ENCODE measurements around the gene BCL7A. TPM values are rescaled to one million over a fixed set of nuclear protein-coding genes. Genes with fewer than 3 reads are reported as not detected.

Gene BCL7A
- total RNA-seq, 4 donors from 2014 or later = 15.9 to 30.9 (median 22.7) TPM

DNA sequence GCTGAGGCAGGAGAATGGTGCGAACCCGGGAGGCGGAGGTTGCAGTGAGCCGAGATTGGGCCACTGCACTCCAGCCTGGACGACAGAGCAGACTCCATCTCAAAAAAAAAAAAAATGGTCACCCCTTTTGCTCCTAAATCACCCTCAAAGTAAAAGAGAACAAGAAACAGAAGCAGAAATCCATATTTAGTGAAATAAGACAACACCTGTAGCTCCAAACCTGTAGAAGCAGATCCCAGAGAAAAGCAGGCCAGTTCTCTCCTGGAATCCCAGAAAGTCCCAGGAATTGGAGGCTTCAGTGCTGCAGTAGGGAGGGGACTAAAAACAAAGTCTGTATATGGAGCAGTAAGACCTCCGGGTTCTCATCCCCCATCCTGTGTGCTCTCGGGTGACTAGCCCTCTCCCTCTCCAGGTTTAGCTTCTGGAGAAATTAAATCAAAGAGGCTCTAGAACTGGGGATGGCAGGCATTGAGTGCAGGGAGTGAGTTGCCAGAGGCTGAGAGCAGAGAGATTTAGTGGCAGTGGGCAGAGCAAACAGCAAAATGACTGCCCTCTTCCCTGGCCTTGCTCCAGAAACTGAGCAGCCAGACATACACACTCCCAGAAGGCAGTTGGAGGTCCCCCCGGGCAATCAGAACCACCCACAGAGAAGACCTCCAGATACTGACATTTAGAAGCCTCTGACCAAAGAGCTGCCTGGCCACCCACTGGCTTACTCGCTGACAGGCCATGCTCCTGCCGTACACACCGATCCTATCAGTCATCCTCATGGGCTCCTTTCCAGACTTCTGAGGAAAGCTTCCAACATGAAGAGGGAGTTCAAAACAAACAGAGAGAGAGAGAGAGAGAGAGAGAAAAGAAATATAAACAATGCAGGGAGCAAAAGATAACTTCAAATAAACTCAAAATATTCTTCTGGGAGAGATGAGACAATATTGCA lies 50.6 kb downstream of the BCL7A start:
- no peak for DNase-seq (ENCODE audit: low spot score in 2 of 2)
- no peaks in the 10 kb centered on the region for H3K36me3 ChIP-seq
- no peak for TF ChIP-seq POLR2A (IDR thresholded peaks at IDR 0.05)
- TF ChIP-seq, protein P1, sequence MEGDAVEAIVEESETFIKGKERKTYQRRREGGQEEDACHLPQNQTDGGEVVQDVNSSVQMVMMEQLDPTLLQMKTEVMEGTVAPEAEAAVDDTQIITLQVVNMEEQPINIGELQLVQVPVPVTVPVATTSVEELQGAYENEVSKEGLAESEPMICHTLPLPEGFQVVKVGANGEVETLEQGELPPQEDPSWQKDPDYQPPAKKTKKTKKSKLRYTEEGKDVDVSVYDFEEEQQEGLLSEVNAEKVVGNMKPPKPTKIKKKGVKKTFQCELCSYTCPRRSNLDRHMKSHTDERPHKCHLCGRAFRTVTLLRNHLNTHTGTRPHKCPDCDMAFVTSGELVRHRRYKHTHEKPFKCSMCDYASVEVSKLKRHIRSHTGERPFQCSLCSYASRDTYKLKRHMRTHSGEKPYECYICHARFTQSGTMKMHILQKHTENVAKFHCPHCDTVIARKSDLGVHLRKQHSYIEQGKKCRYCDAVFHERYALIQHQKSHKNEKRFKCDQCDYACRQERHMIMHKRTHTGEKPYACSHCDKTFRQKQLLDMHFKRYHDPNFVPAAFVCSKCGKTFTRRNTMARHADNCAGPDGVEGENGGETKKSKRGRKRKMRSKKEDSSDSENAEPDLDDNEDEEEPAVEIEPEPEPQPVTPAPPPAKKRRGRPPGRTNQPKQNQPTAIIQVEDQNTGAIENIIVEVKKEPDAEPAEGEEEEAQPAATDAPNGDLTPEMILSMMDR (IDR thresholded peaks at IDR 0.05) = no peak
- no peak for TF ChIP-seq EP300 (IDR thresholded peaks at IDR 0.05)
- no peak for TF ChIP-seq POLR2AphosphoS5 (IDR thresholded peaks at IDR 0.05)
- no peaks in the 10 kb centered on the region for H3K27me3 ChIP-seq
- H3K27ac ChIP-seq = peak overlapping the region; percentile 59
- no peaks in the 10 kb centered on the region for H3K9me3 ChIP-seq
- no peak overlapping the region for H3K4me3 ChIP-seq
- peaks cover 22% of the 10 kb centered on the region for H3K4me1 ChIP-seq
- 54% methylated on average over 11 of the region's 11 CpGs for WGBS

DNA sequence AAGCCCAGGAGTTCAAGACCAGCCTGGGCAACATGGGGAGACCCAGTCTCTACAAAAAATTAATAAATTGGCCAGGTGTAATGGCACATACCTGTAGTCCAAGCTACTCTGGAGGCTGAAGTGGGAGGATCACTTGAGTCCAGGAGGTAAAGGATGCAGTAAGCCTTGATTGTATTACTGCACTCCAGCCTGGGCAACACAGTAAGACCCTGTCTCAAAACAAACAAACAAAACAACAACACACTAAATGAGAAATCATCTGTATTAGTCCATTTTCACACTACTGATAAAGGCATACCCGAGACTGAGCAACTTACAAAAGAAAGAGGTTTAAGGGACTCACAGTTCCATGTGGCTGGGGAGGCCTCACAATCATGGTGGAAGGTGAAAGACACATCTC lies 52.1 kb downstream of the BCL7A start:
- DNase-seq (ENCODE audit: low spot score in 2 of 2) = no peak
- TF ChIP-seq, protein P1 (IDR thresholded peaks at IDR 0.05) = no peak
- TF ChIP-seq EP300 (IDR thresholded peaks at IDR 0.05) (no peak), POLR2AphosphoS5 (IDR thresholded peaks at IDR 0.05) (no peak), POLR2A (IDR thresholded peaks at IDR 0.05) (no peak)
- no peak overlapping the region for H3K27ac ChIP-seq
- H3K9me3 ChIP-seq = no peaks in the 10 kb centered on the region
- WGBS = 96% methylated on average over 1 of the region's 1 CpG
- no peak overlapping the region for H3K4me3 ChIP-seq
- peaks cover 18% of the 10 kb centered on the region for H3K4me1 ChIP-seq
- no peaks in the 10 kb centered on the region for H3K36me3 ChIP-seq
- H3K27me3 ChIP-seq = no peaks in the 10 kb centered on the region

DNA sequence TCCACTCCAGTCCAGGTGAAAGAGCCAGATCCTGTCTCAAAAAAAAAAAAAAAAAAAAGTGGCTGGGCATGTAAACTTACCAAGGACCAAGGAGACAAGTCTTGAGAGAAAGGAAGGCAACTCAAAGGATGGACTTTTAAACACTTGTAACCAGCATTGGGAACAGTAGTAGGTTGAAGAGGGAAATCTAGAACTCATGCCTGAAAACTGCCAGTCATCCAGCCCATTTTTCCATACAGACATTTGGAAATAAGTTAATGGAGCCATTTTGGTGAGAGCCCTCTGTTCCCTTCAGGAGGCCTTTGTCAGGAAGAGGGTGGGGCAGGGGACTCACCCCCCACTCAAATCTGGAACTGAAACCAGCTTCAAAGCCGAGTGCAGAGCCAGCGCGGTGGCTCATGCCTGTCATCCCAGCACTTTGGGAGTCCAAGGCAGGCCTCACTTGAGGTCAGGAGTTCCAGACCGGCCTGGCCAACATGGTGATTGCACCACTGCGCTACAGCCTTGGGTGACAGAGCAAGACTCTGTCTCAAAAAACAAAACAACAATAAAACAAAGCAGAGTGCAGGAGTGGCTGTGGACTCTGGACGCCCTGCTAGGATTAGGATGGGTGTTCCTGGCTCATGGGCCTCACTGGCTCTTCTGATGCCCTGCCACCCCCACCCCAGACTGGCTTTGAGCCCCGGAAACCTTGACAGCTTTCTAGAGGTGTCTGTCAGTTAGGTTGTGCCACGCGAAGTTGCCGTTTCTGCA lies 55.2 kb downstream of the BCL7A start:
- H3K27ac ChIP-seq = no peak overlapping the region
- H3K4me1 ChIP-seq = peaks cover 41% of the 10 kb centered on the region
- WGBS = 97% methylated on average over 9 of the region's 10 CpGs
- TF ChIP-seq, protein P1 (IDR thresholded peaks at IDR 0.05) = no peak
- TF ChIP-seq EP300 (IDR thresholded peaks at IDR 0.05) = no peak
- no peak for TF ChIP-seq POLR2A (IDR thresholded peaks at IDR 0.05)
- TF ChIP-seq POLR2AphosphoS5 (IDR thresholded peaks at IDR 0.05) = no peak
- no peaks in the 10 kb centered on the region for H3K36me3 ChIP-seq
- H3K9me3 ChIP-seq = no peaks in the 10 kb centered on the region
- H3K4me3 ChIP-seq = no peak overlapping the region
- peak in 1 of 2 donors; percentile 58 for DNase-seq (ENCODE audit: low spot score in 2 of 2)
- no peaks in the 10 kb centered on the region for H3K27me3 ChIP-seq

DNA sequence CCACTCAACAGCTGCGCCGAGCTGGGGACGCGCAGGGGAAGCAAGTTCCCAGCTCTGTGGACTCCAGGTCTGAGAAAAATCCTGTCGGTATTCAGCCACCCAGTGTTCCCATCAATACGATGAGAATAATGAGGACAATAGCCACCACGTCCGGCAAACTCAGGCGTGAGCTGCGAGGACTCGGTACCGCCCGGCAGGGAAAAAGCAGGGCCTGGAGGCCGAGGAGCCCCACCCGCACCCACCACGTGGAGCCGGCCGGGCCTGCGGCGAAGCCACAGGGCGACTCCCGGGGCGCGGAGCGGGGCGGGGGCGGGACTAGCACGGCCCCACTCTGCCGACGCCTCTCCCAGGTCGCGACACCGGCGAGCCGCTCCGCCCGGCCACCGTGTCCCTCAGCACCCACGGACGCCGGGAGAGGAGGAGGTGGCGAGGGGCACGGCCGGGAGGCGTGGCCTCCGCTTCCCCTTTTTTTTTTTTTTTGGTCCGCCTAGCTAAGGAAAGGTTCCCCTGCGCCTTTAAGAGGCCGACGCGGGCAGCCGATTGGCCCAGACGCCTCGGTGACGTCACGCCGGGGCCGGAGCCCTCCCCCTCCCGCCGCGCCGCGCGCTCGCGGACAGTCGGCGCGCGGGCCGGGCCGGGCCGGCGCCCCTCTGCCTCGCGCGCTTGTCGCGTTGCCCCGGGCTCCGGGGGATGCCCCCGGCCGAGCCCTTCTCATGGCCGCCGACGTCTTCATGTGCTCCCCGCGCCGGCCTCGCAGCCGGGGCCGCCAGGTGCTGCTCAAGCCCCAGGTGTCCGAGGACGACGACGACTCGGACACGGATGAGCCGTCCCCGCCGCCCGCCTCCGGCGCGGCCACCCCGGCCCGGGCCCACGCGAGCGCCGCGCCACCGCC lies 56.7 kb downstream of the BCL7A start, which contains the start of gene MLXIP:
Gene MLXIP (plus strand): TSS at position 616 of the 892 bp plus-strand sequence. CDS start 98 bp downstream, at position 714.
- peak within 1 kb of the TSS; percentile 79 for H3K4me3 ChIP-seq
- H3K9me3 ChIP-seq = no peaks in the 10 kb centered on the region
- TF ChIP-seq EP300 (IDR thresholded peaks at IDR 0.05) (no peak), POLR2AphosphoS5 (IDR thresholded peaks at IDR 0.05) (no peak), POLR2A (IDR thresholded peaks at IDR 0.05) (peak; percentile 90 to 94)
- TF ChIP-seq, protein P1 (IDR thresholded peaks at IDR 0.05) = no peak
- peaks cover 46% of the 10 kb centered on the region for H3K4me1 ChIP-seq
- peak within 1 kb of the TSS; percentile 87 for H3K27ac ChIP-seq
- WGBS = 0% methylated on average over 9 of the region's 113 CpGs
- peak; percentile 93 to 95 for DNase-seq (ENCODE audit: low spot score in 2 of 2)
- no peaks in the 10 kb centered on the region for H3K27me3 ChIP-seq
- no peaks in the 10 kb centered on the region for H3K36me3 ChIP-seq

All from suprapubic skin (tissue), 4 donors.